Karpas-422 (cell line): ENCODE results near the gene FHIT. TPM values are rescaled to one million over a fixed set of nuclear protein-coding genes. Genes with fewer than 3 reads are reported as not detected.

Experiments used
- DNase-seq: peaks from one replicate; pipeline ENCODE4 v3.0.0-alpha.2; 2015
- H2AFZ ChIP-seq: fragments of 200-600 bp; sonication (generic); 2 replicates; pipeline ENCODE4 v1.6.1; 2014; ENCODE audit warnings: antibody characterized with exemption, low read length, mixed read lengths
- H3K27ac ChIP-seq: fragments of 200-600 bp; sonication (generic); 2 replicates; pipeline ENCODE4 v1.5.1; 2014; ENCODE audit warnings: mild to moderate bottlenecking, low read length, moderate library complexity
- H3K27me3 ChIP-seq: fragments of 200-600 bp; sonication (generic); 2 replicates; pipeline ENCODE4 v1.6.1; 2014; ENCODE audit warnings: low read length, mixed read lengths
- H3K36me3 ChIP-seq: fragments of 200-600 bp; sonication (generic); 2 replicates; pipeline ENCODE4 v1.6.1; 2014; ENCODE audit warnings: low read length, mixed read lengths; ENCODE audit not compliant: insufficient read depth
- H3K4me1 ChIP-seq: fragments of 200-600 bp; sonication (generic); 2 replicates; pipeline ENCODE4 v1.6.1; 2014; ENCODE audit warnings: mild to moderate bottlenecking, low read length, mixed read lengths
- H3K4me2 ChIP-seq: fragments of 200-600 bp; sonication (generic); 2 replicates; pipeline ENCODE4 v1.6.1; 2014; ENCODE audit warnings: low read length, low read depth, mild to moderate bottlenecking; ENCODE audit not compliant: poor library complexity, severe bottlenecking
- H3K4me3 ChIP-seq: fragments of 200-600 bp; sonication (generic); 2 replicates; pipeline ENCODE4 v1.5.1; 2014; ENCODE audit warnings: mild to moderate bottlenecking, antibody characterized with exemption, low read length, mixed read lengths
- H3K79me2 ChIP-seq: fragments of 200-600 bp; sonication (generic); 2 replicates; pipeline ENCODE4 v1.6.1; 2014; ENCODE audit warnings: mild to moderate bottlenecking, low read length, mixed read lengths
- H3K9ac ChIP-seq: fragments of 200-600 bp; sonication (generic); 2 replicates; pipeline ENCODE4 v1.6.0; 2014; ENCODE audit warnings: low read length
- H3K9me2 ChIP-seq: fragments of 200-600 bp; sonication (generic), shearing (Covaris generic); replicated peaks from 2 replicates; pipeline ENCODE4 v1.6.0; 2014; ENCODE audit warnings: mild to moderate bottlenecking, low read length, moderate library complexity; ENCODE audit not compliant: insufficient read depth
- H3K9me3 ChIP-seq: fragments of 300-700, 200-600 bp; sonication (generic); 2 replicates; pipeline ENCODE4 v1.6.1; 2014; ENCODE audit warnings: low read length, mixed read lengths
- H4K20me1 ChIP-seq: fragments of 200-600 bp; sonication (generic); 2 replicates; pipeline ENCODE4 v1.6.1; 2014; ENCODE audit warnings: mild to moderate bottlenecking, antibody characterized with exemption, low read length, low read depth; ENCODE audit not compliant: insufficient read depth
- total RNA-seq: library from RNA; depleted of rRNA; stranded (reverse); fragments of >200 nt; shearing (Covaris generic); gene quantifications from 2 replicates; pipeline ENCODE4 v1.2.3, GENCODE V29; 2014; ENCODE audit warnings: low replicate concordance

The FHIT gene
- total RNA-seq, 1 experiment from 2014 or later: not detected

GRCh38 chr3:59862686-59863085 lies 1388.6 kb downstream of the FHIT start:
- H3K27me3 ChIP-seq: no peaks in the 10 kb centered on the region
- no peak overlapping the region for H3K4me2 ChIP-seq
- H3K27ac ChIP-seq: no peak overlapping the region
- no peaks in the 10 kb centered on the region for H3K79me2 ChIP-seq
- H3K4me1 ChIP-seq: no peaks in the 10 kb centered on the region
- no peaks in the 10 kb centered on the region for H3K9me2 ChIP-seq
- no peak overlapping the region for H3K9ac ChIP-seq
- no peak for DNase-seq
- no peaks in the 10 kb centered on the region for H4K20me1 ChIP-seq
- H2AFZ ChIP-seq: no peak overlapping the region
- H3K9me3 ChIP-seq: peaks cover 6% of the 10 kb centered on the region; the same call in 1 of the 2 replicates
- H3K4me3 ChIP-seq: no peak overlapping the region
- H3K36me3 ChIP-seq: no peaks in the 10 kb centered on the region

GRCh38 chr3:59857589-59858346 lies 1393.5 kb downstream of the FHIT start:
- Histone ChIP-seq H4K20me1 (no peaks in the 10 kb centered on the region), H3K4me2 (no peak overlapping the region), H3K4me1 (no peaks in the 10 kb centered on the region), H3K27me3 (no peaks in the 10 kb centered on the region), H3K9ac (no peak overlapping the region), H3K79me2 (no peaks in the 10 kb centered on the region), H3K4me3 (no peak overlapping the region), H3K36me3 (no peaks in the 10 kb centered on the region), H2AFZ (no peak overlapping the region), H3K9me3 (no peaks in the 10 kb centered on the region), H3K27ac (no peak overlapping the region), H3K9me2 (no peaks in the 10 kb centered on the region)
- peak; percentile 91 for DNase-seq

- no peak for DNase-seq
- no peak overlapping the region for H3K9ac ChIP-seq
- no peak overlapping the region for H3K4me2 ChIP-seq
- H4K20me1 ChIP-seq: no peaks in the 10 kb centered on the region
- no peaks in the 10 kb centered on the region for H3K4me1 ChIP-seq
- H3K4me3 ChIP-seq: no peak overlapping the region
- no peak overlapping the region for H3K27ac ChIP-seq
- H3K36me3 ChIP-seq: no peaks in the 10 kb centered on the region
- H3K27me3 ChIP-seq: no peaks in the 10 kb centered on the region
- no peaks in the 10 kb centered on the region for H3K79me2 ChIP-seq
- no peaks in the 10 kb centered on the region for H3K9me2 ChIP-seq
- no peak overlapping the region for H2AFZ ChIP-seq
- H3K9me3 ChIP-seq: no peaks in the 10 kb centered on the region
Measured at GRCh38 chr3:59856934-59857460, 1394.3 kb downstream of the FHIT start.

- H3K4me2 ChIP-seq: no peak overlapping the region
- DNase-seq: no peak
- H3K36me3 ChIP-seq: no peaks in the 10 kb centered on the region
- H3K4me3 ChIP-seq: no peak overlapping the region
- no peaks in the 10 kb centered on the region for H3K9me2 ChIP-seq
- H3K27ac ChIP-seq: no peak overlapping the region
- H3K27me3 ChIP-seq: no peaks in the 10 kb centered on the region
- no peaks in the 10 kb centered on the region for H3K9me3 ChIP-seq
- no peaks in the 10 kb centered on the region for H3K4me1 ChIP-seq
- H3K79me2 ChIP-seq: no peaks in the 10 kb centered on the region
- no peaks in the 10 kb centered on the region for H4K20me1 ChIP-seq
- no peak overlapping the region for H3K9ac ChIP-seq
- no peak overlapping the region for H2AFZ ChIP-seq
Measured at GRCh38 chr3:59854061-59854709, 1397.1 kb downstream of the FHIT start.

- no peaks in the 10 kb centered on the region for H3K9me2 ChIP-seq
- H3K9me3 ChIP-seq: peaks cover 13% of the 10 kb centered on the region
- no peaks in the 10 kb centered on the region for H3K27me3 ChIP-seq
Measured at GRCh38 chr3:59850417-59850816, 1400.8 kb downstream of the FHIT start.

GRCh38 chr3:59845386-59845785 lies 1405.9 kb downstream of the FHIT start:
- no peak overlapping the region for H2AFZ ChIP-seq
- no peaks in the 10 kb centered on the region for H3K79me2 ChIP-seq
- H3K9me3 ChIP-seq: peaks cover 13% of the 10 kb centered on the region
- no peaks in the 10 kb centered on the region for H4K20me1 ChIP-seq
- H3K9ac ChIP-seq: no peak overlapping the region
- H3K4me3 ChIP-seq: no peak overlapping the region
- no peak for DNase-seq
- H3K4me2 ChIP-seq: no peak overlapping the region
- no peaks in the 10 kb centered on the region for H3K36me3 ChIP-seq
- no peak overlapping the region for H3K27ac ChIP-seq
- no peaks in the 10 kb centered on the region for H3K27me3 ChIP-seq
- H3K4me1 ChIP-seq: no peaks in the 10 kb centered on the region
- no peaks in the 10 kb centered on the region for H3K9me2 ChIP-seq

More at GRCh38 chr3:59850417-59850816, 1400.8 kb downstream of the FHIT start:
- no peak overlapping the region for H2AFZ ChIP-seq
- no peaks in the 10 kb centered on the region for H3K36me3 ChIP-seq
- no peaks in the 10 kb centered on the region for H4K20me1 ChIP-seq
- H3K4me2 ChIP-seq: no peak overlapping the region
- no peaks in the 10 kb centered on the region for H3K79me2 ChIP-seq
- H3K4me3 ChIP-seq: no peak overlapping the region
- H3K4me1 ChIP-seq: no peaks in the 10 kb centered on the region
- no peak overlapping the region for H3K27ac ChIP-seq
- no peak overlapping the region for H3K9ac ChIP-seq
- DNase-seq: no peak

- H3K4me3 ChIP-seq: no peak overlapping the region
- DNase-seq: no peak
- no peak overlapping the region for H3K4me2 ChIP-seq
- no peaks in the 10 kb centered on the region; the same call in 1 of the 2 replicates for H3K4me1 ChIP-seq
- H3K36me3 ChIP-seq: no peaks in the 10 kb centered on the region
- H3K9me3 ChIP-seq: peaks cover 13% of the 10 kb centered on the region
- H3K27ac ChIP-seq: no peak overlapping the region
- no peaks in the 10 kb centered on the region for H4K20me1 ChIP-seq
- H3K79me2 ChIP-seq: no peaks in the 10 kb centered on the region
- H3K9me2 ChIP-seq: no peaks in the 10 kb centered on the region
- no peaks in the 10 kb centered on the region for H3K27me3 ChIP-seq
- no peak overlapping the region for H3K9ac ChIP-seq
- H2AFZ ChIP-seq: no peak overlapping the region
Measured at GRCh38 chr3:59843821-59844220, 1407.4 kb downstream of the FHIT start.

GRCh38 chr3:59839810-59840515 lies 1411.3 kb downstream of the FHIT start:
- Histone ChIP-seq H3K27me3 (no peaks in the 10 kb centered on the region), H4K20me1 (no peaks in the 10 kb centered on the region), H3K9me3 (no peaks in the 10 kb centered on the region; the same call in 1 of the 2 replicates), H3K9ac (no peak overlapping the region), H3K9me2 (no peaks in the 10 kb centered on the region), H2AFZ (no peak overlapping the region), H3K4me2 (no peak overlapping the region), H3K27ac (no peak overlapping the region), H3K79me2 (no peaks in the 10 kb centered on the region), H3K4me1 (no peaks in the 10 kb centered on the region; the same call in 1 of the 2 replicates), H3K36me3 (no peaks in the 10 kb centered on the region), H3K4me3 (no peak overlapping the region)
- no peak for DNase-seq
